ENCODE data around the gene SLC25A53.

Gene SLC25A53

GRCh38 chrX:104156630-104157529 is at the start of gene SLC25A53:
Gene SLC25A53 (minus strand): TSS chrX:104157009. CDS start chrX:104105257, 51,752 bp downstream.
- peak; percentile 86 for DNase-seq

GRCh38 chrX:104205548-104205947 is 48.7 kb upstream of the SLC25A53 start:
- DNase-seq, result no peak

GRCh38 chrX:104195489-104196084 is 38.8 kb upstream of the SLC25A53 start:
- no peak for DNase-seq

DNA sequence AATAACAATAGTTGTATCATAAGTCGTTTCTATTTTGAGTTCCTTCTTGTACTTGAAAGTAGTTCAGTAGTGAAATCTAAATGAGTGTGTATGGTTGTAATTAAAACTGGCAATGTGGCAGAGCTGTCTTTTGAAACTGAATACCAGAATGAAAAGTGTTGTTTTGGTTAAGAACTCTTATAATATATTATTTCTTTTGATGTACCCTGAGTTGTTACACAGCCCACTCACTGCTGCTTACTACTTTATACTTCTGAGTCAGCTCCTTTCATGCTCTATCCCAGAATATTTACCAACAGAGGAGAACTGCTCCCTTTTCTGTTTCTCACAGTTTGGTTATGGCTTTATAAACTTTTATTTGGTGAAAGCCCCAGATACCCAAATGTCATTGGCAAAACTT is 38.2 kb upstream of the SLC25A53 start:
- DNase-seq, result no peak

GRCh38 chrX:104193485-104193884 is 36.7 kb upstream of the SLC25A53 start:
- DNase-seq, result no peak

DNA sequence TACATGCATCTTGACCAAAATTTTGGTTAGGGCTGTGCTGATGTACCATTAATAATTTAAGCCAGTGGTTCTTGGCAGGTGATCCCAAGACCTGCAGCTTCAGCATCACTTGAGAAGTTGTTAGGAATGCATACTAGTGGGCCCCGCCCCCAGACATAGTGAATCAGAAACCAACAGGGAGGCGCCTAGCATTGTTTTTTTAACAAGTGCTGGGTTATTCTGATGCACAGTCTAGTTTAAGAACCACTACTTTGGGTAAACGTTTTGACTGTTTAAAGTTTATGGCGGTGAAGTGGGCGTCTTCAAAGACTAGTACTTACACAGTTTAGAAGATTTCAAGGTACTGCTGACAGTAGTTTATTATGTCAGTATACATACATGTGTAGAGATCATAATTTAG is 33.0 kb upstream of the SLC25A53 start:
- DNase-seq, result no peak

DNA sequence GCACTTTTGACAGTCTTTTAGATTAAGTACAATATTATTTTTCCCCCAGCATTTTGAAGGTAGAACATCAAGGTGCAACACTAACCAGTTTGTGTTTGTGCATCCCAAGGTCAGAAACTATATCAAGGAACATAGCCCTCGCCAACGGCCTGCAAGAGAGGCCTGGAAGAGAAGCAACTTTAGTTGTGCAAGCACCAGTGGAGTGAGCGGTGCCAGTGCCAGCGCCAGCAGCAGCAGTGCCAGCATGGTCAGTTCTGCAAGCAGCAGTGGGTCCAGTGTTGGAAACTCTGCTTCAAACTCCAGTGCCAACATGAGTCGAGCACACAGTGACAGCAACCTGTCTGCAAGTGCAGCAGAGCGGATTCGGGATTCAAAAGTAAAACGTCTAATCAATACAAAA is 31.1 kb upstream of the SLC25A53 start:
- no peak for DNase-seq

DNA sequence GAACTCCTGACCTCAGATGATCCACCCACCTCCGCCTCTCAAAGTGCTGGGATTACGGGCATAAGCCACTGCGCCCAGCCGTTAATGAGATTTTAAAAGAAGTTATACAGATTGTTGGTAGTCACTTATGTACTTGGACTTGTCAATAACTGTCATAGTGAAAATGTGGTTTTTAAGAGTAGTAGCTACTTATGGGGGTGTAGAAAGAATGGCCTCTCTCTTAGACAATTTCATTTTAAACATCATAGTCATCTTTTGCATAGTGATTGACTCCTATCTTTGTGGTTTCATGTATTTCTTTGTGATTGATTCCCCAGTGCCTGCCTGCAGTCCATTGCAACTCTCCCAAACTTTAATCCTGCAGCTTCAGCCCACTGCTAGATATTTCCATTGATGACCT is 26.9 kb upstream of the SLC25A53 start:
- no peak for DNase-seq

GRCh38 chrX:104173841-104174240 is 17.0 kb upstream of the SLC25A53 start:
- no peak for DNase-seq

DNA sequence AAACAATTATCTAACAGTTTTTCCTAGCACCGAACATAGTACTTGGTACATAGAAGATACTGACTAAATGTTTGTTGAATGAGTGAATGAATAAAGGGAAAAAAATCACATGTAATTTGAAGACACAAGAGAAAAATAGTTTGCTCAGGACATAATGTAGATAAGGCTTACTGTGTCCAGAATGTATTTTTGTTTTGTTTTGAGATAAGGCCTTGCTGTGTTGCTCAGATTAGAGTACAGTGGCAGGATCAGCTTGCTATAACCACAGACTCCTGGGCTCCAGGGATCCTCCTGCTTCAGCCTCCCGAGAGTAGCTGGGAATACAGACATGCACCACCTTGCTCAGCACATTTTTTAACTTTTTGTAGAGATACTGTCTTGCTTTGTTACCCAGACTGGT is 16.0 kb upstream of the SLC25A53 start:
- no peak for DNase-seq

GRCh38 chrX:104172121-104172520 is 15.3 kb upstream of the SLC25A53 start:
- no peak for DNase-seq

GRCh38 chrX:104168127-104168526 is 11.3 kb upstream of the SLC25A53 start:
- no peak for DNase-seq

- DNase-seq, result no peak
Observed at GRCh38 chrX:104166735-104167436, 10.1 kb upstream of the SLC25A53 start.

DNA sequence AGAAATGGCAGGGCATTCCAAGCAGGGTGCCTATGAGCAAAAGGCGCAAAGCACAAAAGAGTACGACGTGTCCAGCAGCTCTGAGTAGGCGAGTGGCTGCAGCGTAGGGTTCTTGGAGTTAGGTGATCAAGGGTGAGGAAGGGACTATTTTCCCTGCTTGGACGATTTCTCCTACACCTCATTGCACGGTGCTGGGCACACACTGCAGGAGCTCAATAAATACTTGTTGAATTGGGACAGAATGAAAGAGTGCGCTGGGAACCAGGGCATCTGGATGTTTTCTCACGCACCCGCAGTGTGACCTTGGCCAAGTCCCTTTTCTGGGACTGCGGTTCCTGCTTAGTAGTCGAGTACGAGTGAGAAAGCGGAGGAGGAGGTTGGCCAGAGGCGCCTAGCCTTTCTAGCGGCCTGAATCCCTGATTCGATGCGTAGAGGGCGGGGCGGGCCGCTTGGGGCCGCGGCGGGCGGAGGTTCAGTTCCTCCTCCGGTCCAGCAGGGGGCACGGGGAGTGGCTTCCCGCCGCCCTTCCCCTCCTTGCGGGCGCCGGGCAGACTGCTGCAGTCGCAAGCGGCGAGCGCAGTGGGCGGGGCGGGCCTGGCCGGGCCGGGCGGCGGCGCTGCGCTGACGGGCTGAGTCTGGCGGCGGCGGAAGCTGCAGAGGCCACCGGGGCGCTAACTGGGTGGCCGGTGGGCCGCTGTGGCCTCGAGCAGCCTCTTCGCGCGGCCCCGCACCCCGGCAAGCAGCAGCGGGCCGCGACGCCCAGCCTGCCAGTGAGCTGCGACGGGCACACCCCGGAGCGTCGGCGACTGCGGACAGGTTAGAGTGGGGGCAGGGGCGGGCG is 9.3 kb upstream of the SLC25A53 start, which contains the start of gene FAM199X:
TSS of gene FAM199X (plus strand) at position 560 of the 841 bp plus-strand sequence. CDS start 333 bp downstream, outside the sequence.
- peak; percentile 87 for DNase-seq

GRCh38 chrX:104151037-104151436 is 5.8 kb downstream of the SLC25A53 start:
- DNase-seq, result no peak

DNA sequence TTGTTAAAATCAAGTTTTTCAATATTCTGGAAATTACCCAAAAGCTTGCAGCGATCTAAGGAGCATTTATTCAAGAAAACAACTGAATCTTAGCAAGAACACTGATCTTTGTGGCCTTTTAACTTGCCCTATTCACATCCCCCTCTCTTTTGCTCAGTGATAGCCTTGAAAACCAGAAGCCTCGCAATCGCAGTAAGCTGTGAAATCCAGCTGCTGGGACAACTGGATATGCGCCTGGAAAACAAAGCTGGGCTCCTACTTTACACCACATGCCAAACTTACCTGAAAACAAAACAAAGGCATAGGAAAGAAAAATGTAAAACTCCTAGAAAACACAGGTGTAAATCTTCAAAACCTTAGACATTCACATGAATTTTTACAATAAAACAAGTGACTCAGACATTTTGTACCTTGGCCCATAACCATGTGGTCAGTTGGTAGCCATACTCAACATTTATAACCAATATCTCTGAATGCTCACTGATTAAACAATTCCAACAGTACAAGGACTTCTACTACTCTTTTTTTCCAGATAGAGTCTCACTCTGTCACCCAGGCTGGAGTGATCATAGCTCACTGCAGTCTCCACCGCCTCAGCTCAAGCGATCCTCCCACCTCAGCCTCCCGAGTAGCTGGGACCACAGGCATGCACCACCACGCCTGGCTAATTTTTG is 15.6 kb downstream of the SLC25A53 start:
- DNase-seq, result no peak

- DNase-seq, result no peak
Observed at GRCh38 chrX:104137496-104137895, 19.3 kb downstream of the SLC25A53 start.

DNA sequence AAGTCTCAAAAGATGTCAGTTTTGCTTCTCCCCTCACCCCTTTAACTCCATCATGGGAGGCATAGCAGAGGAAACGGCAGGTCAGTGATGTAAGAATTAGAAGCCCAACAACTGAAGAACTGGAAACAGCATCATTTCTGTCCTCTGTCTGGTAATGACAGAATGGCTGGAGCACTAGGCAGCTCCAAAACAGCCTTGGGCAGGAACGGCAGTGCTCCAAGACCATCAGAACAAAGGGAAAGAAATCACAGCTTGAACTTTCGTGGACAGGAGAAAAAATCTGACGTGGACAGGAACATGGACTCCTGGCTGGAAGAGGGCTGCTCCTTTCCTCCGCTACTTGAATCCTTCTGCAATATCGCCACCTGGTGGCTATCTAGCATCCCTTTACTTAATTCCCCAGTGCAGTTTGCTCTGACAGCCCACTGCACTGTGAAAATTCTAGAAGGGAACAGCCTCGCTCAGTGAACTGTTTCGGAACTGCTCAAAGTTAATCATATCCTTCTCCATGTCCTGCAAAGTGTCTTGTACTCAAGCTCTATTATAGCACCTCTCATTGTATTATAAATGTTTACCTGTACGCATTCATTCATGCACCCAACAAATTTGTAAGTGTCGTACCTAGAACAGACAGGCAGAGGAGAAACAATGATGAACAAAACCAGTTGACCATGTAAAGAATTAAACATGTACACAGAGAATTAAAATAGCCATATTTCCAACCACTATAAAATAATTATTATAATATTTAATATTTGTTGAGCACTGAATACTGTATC is 20.4 kb downstream of the SLC25A53 start:
- DNase-seq, result peak; percentile 67

DNA sequence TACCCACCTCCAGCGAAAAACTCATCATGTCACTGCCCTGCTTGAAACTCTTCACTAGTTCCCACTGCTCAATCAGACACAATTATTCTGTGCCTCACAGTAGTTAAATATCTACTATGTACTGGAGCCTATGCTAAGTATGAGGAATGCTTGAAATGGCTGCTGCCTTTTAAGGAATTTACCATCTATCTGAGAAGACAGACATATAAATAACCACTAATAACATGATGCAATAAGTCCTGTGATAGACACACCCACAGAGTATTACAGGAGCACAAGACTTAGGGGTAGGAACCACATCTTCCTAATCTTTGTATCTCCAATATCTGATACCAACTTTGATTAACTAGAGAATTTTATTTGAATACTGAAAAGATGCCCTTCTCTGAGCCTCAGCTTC is 21.1 kb downstream of the SLC25A53 start:
- DNase-seq, result no peak

GRCh38 chrX:104134583-104135261 is 22.1 kb downstream of the SLC25A53 start:
- no peak for DNase-seq

DNA sequence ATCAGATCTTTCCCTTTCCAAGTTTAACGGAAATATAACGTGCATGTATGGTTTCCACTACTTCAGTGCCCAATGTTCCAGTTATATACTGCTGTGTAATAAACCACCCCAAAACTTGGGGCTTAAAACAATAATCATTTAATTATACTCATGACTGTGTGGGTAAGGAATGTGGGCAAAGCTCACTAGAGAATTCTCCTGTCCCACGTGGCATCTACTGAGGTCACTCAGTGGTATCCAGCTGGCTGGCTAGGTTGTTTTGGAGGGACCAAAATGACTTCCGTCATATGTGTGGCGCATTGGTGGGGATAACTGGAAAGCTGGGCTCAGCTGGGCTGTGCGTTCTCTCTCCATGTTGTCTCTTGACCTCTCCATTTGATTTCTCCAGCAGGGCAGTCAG is 26.0 kb downstream of the SLC25A53 start:
- DNase-seq, result no peak

Data from activated CD8-positive, alpha-beta memory T cell treated with anti-CD3 and anti-CD28 coated beads for 24 hours (primary cell).